Spleen (tissue), 7 donors: ENCODE results near the gene STEAP2.

Source experiments
- POLR2A ChIP-seq, 3 donors: fragments of 450-650 bp; IDR thresholded peaks; one replicate each; pipeline ENCODE4 v1.5.1; 2017; ENCODE audit warnings: antibody characterized with exemption in 3 of 3, mild to moderate bottlenecking in 1 of 3
- POLR2AphosphoS5 ChIP-seq, 3 donors: sonication (generic); formaldehyde crosslinking; IDR thresholded peaks; one replicate each; pipeline ENCODE4 v1.5.1; 2017; ENCODE audit warnings: antibody characterized with exemption in 3 of 3
- TF ChIP-seq, protein P1 (sequence below), 11 experiments: fragments of 200-600 bp in 7 of 11; fragments of 450-650 bp in 4 of 11; sonication (generic) in 4 of 11; IDR thresholded peaks in 8 of 11; conservative IDR thresholded peaks in 3 of 11; 1 replicate in 7 of 11; 2 replicates in 4 of 11; pipeline versions ENCODE4 v1.4.0 to v1.8.0; 2016 to 2021; ENCODE audit warnings: antibody characterized with exemption in 11 of 11, inconsistent platforms in 4 of 11, mild to moderate bottlenecking in 1 of 11
- donor health status: DM: no; HTN: no; CAD: no; lungs with moderate emphysema.
- donor health status: DM: no; HTN: no; CAD: no.
- donor health status: DM: no; HTN: no; CAD: no.

- TF ChIP-seq POLR2A (IDR thresholded peaks at IDR 0.05) (no peak), POLR2AphosphoS5 (IDR thresholded peaks at IDR 0.05) (no peak)
- TF ChIP-seq, protein P1, sequence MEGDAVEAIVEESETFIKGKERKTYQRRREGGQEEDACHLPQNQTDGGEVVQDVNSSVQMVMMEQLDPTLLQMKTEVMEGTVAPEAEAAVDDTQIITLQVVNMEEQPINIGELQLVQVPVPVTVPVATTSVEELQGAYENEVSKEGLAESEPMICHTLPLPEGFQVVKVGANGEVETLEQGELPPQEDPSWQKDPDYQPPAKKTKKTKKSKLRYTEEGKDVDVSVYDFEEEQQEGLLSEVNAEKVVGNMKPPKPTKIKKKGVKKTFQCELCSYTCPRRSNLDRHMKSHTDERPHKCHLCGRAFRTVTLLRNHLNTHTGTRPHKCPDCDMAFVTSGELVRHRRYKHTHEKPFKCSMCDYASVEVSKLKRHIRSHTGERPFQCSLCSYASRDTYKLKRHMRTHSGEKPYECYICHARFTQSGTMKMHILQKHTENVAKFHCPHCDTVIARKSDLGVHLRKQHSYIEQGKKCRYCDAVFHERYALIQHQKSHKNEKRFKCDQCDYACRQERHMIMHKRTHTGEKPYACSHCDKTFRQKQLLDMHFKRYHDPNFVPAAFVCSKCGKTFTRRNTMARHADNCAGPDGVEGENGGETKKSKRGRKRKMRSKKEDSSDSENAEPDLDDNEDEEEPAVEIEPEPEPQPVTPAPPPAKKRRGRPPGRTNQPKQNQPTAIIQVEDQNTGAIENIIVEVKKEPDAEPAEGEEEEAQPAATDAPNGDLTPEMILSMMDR (IDR thresholded peaks at IDR 0.05 in 8 of 11, conservative IDR thresholded peaks at IDR 0.05 in 3 of 11) = no peak
Observed at GRCh38 chr7:90239625-90240228, 28.2 kb downstream of the STEAP2 start.
